ENCODE data around the gene CFAP299.

CFAP299 gene

DNA sequence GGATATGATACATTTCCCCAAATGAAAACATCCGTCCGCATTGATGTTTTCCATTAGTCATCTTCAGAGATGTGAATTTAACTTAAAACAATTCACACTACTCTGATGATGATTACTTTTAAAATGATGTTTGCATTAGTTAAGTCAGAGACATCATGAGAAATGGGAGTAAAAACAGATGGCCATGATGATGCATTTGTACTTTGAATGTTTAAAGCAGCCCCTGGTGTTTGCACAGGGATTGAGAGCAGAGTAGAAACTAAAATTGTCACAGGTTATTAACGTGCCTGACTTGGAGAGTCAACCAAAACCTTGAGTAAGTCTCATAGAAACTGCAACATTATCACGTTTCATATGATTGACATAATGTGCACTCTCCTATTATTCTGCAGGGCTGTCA lies 117.2 kb downstream of the CFAP299 start:
- DNase-seq, result no peak

DNA sequence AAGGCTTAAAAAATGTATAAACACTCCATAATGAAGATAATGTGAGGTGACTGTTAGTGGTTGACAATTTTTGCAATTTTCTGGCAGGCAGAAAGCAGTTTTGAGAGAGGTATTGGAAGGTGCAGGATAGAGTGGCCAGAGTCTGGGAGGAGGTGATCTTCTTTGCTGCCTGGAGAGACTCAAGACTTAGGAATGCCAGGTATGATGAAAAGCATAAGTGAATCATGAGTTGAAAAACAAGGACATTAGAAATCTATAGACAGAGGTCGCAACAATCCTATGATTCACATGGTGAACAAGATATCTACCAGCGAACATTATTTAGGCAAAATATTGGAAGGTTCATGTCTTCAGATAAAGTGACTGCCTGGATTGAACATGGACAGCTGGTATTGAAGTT lies 118.5 kb downstream of the CFAP299 start:
- no peak for DNase-seq

DNA sequence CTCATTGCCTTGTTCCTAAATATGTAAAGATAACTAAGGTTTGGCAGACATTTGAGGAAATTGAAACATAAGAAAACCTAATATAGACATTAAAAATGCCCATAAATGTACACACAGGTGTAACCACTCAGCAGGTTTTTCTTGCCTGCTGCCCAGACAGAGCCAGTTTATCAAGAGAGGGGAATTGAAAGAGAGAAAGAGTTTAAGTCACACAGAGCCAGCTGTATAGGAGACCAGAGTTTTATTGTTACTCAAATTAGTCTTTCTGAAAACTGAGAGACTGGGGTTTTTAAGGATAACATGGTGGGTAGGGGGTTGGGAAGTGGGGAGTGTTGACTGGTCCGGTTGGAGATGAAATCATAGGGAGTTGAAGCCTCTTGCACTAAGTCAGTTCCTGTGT lies 119.0 kb downstream of the CFAP299 start:
- no peak for DNase-seq

DNA sequence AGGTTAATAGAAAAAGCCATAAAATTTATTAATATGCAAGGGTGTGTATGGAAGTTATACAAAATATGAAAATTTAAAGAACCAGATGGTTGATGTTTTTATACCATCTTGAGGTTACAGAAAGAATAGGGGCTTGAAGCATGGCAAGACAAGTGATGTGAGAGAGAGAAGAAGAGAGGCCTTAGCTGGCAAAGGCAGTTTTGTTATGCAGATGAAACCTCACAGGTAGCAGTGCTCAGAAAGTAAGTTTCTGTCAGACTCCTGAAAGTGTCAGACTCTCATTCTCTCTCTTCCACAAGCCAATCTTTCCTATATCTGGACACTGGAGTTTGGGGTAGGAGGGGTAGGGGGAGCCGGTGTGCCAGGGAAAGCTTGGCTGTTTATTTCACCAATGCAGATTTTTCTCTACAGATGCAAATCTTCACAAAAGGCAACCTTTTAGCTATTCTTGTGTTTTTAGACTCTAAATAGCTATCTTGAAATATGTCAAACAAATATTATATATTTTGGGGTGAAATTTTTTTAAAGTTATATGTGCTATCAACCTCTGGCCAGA lies 124.5 kb downstream of the CFAP299 start:
- no peak for DNase-seq

DNA sequence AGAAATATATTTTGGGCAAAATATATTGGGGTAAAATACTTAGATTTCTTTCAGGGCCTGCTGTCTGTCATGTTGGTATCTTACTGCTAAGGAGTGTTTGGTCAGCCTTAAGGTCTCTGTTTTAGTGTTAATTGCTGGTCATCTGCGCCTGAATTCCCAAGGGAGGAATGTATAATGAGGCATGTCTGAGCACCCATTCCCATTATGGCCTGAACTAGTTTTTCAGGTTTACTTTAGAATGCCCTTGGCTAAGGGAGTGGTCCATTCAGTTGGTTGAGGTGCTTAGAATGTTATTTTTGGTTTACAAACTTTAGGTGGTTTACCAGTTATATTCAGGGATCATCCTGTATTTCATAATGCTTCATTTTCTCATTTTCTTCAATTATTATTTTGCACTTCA lies 125.9 kb downstream of the CFAP299 start:
- DNase-seq, result no peak

DNA sequence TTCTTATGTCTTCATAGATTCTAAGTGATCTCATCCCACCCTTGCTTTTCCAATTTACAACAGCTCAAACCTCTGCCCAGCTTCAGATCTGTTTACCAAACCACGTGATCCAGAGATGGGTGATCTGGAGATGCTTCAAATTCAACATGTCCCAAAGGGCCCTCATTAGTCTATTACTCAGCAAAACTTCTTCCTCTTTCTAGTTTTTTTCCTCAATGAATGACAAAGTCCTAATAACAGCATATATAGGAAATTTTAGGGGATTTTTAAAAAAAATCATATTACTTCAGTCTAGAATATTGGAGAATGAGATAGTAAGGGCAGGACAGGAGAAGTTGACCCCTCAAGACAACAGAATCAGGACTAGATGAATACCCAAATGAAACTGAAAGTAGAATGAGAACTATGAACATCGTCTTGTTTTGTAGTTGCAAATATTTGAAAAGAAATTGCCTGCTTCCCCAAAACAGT lies 127.1 kb downstream of the CFAP299 start:
- DNase-seq, result no peak

DNA sequence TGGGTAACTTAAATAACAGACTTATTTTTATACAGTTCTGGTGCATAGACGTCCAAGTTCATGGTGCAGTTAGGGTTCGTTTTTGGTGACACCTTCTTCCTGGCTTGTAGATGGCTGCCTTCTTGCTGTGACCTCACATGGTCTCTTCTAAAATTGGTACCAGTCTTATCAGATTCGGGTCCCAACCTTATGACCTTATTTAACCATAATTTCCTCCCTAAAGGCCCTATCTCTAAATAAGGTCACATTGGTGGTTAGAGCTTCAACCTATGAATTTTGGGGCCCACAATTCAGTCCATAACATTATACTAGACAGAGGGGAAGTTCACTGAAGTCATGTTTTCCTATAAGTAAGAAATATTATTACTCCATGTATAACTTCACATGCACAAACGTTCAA lies 128.0 kb downstream of the CFAP299 start:
- no peak for DNase-seq

DNA sequence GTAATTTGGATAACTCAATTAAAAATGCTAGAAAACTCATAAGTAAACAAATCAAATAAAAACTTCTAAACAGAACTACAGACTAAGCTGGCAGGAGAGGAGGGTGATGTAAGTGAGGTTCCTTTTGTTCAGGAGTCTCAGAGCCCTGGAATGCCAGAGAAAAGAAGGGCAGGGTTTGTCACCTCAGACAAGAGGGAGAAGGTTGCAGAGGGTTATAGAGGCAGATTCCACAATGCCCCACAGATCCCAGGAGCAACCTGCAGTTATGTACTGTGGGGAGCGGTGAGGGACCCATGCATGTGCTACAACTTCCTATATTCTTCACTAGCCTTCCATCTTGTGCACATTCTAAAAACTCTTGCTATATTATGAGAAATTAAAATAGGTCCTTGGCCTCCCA lies 129.7 kb downstream of the CFAP299 start:
- no peak for DNase-seq

DNA sequence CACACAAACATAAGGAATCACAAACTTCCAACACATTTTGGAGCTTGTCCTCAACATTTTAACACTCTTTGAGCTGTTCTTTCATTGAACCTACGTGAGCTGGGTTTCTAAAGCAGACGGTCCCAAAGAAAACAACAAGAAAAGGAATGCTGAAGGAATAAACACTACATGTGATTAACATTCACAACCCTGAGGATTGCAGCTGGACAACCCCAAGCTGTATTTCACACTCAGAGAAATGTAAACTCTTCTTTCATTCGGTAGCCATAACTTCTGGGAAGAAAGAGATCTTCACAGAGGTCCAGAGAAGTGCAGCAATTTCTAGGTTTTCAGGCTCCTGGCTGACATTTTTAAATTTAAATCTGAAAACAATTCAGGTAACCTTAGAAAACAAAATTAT lies 130.2 kb downstream of the CFAP299 start:
- DNase-seq, result no peak

DNA sequence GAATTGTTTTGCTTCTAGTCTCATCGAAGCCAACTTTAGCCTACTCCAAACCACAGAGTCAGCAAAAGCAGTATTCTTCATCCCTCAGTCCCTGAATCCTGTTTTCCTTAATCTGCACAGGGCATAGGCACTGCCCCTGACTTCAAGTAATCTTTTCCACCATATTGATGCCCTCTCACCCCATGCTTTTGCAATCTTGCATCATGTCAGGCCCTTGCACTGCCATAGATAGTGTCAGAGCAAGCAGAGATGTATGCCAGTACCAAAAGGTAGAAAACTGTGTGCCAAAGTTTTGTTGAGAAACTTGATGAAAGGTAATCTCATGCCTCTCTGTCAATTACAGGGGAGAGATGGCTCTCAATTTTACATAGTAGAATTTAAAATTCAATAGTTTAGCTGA lies 131.1 kb downstream of the CFAP299 start:
- DNase-seq, result no peak

DNA sequence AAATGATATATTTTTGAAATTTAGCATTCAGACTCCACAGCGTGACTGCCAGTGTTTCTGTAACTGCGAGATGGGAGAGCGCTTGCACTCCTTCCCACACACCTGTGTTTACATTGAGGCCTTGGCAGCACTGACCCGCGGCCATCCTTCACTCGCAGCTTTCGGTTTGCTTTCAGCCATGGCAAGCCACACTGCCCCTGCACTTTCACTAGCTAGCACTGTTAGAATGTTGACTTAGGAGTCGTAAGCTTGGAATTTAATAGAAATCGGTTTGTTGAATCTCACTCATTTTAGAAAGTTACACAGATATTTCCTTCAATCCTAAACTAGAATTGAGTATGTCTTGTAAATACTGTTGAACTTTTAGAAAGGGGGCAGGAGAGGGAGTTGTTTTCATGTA lies 136.2 kb downstream of the CFAP299 start:
- DNase-seq, result no peak

DNA sequence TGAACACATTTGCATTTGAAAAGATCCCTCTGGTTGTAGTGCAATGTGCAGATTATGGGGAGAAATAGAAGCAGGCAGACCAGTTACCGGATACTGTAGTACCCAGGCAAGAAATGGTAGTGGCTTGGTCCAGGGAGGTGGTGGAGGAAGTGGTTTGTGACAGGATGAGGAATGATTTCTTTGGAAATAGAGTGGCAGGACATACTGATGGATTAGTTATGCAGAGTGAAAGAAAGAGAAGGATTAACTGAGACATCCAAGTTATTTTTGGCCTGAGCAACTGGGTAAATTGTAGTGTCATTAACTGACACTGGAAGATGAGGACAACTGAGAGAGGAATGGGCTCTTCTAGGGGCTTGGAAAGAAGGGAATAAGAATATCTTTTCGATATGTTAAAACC lies 139.7 kb downstream of the CFAP299 start:
- DNase-seq, result no peak

DNA sequence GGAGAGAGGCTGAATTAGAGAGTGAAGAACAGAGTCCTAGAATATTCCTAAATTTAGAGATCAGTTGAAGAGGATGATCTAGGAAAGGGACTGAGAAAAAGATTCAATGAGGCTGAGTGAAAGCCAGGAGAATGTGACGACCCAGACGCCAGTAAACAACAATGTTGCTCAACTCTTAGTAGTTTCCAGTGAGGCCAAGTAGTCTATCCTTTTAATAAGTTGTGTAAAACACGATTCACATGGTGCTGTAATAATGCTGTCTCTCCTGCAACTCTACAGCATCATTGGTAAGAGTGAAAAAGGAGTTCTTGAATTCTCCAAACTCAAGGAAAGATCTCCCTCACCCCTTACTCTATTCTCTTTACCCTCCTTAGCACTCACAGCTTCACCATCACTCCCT lies 140.3 kb downstream of the CFAP299 start:
- DNase-seq, result no peak

DNA sequence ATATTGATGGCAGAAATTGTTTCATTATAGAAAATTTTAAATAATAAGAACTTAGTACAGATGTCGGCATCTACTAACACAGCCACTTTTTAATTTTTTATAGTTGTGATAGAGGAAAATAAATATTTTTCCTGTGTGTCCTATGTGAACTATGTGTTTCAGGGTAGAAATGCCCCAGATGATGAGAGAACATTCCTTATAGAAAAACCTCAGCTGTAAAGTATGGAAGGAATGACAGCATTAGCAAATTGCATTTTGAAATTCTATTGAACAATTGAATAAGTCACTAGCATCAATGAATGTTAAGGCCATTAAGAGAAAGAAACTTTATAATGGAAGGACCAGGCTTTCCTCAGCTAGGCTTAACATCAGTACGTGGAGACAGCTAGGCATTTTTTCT lies 149.2 kb downstream of the CFAP299 start:
- DNase-seq, result no peak

DNA sequence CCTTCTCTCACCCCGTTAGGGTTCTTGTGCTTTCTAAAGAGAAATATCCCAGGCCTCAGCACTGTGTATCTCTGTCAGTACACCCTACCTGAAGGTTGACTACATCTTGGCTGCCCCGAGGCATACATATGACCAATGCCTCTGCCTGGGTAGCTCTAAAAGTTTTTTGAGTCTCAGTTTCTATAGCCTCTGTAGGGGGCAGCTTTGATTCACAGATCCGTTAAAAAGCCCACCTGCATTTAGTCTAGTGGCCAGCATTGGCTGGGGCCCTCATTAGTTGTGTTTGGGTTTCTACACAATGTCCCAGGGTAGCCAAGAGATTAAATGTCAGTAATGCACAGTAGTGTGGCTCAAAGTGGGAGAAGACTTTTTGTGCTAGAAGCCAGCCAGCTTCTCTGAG lies 151.1 kb downstream of the CFAP299 start:
- no peak for DNase-seq

DNA sequence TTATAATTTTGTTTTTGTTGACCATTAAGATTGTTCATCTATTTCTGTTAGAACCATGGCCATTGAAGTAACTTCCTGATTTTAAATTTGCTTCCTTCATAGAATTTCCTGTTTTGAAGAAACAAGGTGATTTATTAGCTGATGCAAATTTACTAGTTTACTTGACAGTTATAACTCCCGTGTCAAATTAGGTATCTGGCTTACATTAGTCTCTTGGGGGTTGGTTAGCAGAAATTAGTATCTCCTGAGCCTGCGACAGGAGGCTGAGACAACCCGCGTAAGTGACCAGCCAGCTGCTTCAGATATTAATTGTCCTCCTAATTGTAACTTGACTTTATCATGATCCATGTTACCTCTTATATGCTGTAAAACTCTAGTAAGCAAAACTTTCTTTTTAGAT lies 154.3 kb downstream of the CFAP299 start:
- no peak for DNase-seq

DNA sequence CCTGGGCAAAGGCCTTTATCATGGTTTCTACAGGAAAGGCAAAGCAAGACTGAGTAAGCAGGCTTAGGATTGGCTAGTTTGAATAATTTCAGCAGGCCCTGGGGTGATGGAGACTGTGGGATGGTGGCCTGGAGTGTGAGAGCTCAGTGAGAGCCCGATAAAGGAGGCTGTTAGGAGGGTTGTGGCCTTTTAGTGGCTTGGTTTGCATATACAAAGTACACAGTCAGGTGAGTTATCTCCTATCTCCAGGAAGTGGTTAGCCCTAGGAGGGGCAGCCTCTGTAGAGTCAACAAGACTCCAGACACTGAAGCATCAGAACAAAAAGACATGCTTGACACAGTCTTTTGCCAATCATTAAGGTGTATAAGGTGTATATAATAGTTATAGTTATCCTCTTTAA lies 157.2 kb downstream of the CFAP299 start:
- DNase-seq, result no peak

DNA sequence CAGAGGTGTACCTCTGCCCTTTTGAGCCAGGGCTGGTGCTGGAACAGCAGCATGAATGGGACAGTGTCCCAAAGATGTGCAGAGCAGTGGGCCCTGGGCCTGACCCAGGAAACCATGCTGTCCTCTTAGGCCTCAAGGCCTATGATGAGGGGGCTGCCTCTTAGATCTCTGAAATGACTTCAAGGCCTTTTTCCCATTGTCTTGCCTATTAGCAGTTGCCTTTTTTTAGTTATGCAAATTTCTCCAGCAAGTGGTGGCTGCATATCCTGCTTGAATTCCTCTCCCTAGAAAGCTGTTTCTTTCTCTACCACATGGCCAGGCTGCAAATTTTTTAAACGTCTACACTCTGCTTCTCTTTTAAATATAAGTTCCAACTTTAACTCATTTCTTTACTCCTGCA lies 160.3 kb downstream of the CFAP299 start:
- no peak for DNase-seq

DNA sequence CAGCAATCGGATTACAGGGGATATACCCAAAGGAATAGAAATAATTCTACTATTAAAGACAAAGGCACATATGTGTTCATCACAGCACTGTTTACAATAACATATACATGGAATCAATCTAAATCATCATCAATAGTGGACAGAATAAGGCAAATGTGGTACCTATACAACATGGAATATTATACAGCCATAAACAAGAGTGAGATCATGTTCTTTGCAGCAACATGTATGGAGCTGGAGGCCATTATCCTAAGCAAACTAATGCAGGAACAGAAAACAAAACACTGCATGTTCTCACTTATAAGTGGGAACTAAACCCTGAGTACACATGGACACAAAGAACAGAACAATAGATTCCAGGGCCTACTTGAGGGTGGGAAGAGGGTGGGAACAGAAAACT lies 163.2 kb downstream of the CFAP299 start:
- DNase-seq, result no peak

DNA sequence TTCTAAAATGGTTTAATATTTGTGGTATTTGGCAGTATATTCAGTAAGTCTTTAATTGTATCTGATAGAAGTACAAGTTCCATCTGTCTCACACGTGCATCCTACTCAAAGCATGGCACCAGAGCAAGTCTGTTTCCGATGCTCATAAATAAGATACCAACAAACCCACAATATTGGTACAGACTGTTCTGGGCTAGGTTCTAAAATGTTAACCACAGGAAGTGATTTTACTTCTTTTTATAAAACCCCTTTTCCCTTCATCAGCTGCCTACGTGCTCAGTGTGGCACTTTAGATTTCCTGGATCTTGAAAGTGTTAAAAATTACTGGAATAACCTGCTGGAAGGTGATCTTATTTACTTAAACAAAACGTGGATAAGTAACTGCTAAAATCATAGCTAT lies 165.1 kb downstream of the CFAP299 start:
- no peak for DNase-seq

DNA sequence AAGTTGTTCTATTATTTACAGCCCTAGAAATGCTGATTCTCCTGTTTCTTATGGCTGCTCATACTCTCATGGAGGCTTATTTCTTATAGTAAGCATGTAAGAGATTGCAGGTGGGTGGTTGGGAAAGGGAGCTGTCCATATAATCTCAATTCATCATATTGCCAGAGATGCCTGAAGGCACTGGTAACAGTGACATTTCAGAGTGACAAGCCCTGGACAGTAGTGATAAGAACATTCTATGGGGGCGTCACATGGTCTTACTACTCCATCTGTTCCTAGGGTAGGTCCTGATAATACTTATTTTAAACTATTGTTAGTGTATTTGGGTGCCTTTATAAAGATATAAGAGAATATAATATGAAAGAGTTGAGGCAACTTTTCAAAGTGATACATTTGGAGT lies 171.5 kb downstream of the CFAP299 start:
- no peak for DNase-seq

DNA sequence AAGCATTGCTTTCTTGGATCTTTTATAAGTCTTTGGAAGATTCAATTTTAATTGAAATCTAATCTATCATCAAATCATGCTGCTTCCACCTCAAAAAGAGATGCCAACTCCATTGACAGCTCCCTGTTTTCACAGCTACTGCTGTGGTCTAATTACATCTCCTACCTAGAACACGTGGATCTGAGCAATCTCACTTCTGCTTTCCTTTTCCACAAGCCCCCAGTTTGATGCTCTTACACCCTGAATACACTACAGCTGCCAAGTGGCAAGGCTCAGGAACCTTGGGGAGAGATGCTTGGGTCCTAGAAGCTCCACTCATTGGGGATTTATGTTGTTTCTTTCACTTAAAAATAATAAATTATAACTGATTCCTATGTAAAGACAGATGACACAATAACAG lies 172.0 kb downstream of the CFAP299 start:
- no peak for DNase-seq

DNA sequence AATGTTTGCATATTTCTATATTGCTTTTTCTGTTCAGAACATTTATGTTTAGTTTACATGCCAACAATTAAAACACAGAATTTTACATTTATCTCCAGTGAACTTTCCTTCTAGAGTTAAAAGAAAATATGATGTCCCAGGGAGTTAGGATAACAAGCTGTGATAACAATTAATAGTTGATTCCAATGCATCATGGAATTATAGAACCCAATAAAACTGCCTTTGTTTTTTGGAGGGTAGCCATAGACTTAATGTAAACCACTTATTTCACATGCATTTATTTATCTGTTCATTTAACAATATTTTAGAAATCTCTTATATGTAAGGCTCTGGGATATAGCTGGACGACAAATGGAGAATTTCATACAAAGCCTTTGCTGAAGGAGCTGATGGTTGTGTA lies 180.0 kb downstream of the CFAP299 start:
- DNase-seq, result no peak

DNA sequence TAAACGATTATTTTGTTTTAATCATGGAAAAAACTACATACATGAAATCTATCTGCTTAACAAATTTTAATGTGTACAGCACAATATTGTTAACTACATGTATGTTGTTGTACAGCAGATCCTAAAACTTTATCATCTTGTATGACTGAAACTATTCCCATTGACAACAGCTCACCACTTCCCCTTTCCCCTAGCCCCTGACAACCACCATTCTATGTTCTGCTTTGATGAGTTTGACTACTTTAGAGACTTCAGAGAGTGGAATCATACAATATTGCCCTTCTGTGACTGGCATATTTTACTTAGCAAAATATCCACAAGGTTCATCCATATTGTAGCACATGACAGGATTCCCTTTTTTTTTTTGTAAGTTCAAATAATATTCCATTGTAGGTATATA lies 185.9 kb downstream of the CFAP299 start:
- no peak for DNase-seq

DNA sequence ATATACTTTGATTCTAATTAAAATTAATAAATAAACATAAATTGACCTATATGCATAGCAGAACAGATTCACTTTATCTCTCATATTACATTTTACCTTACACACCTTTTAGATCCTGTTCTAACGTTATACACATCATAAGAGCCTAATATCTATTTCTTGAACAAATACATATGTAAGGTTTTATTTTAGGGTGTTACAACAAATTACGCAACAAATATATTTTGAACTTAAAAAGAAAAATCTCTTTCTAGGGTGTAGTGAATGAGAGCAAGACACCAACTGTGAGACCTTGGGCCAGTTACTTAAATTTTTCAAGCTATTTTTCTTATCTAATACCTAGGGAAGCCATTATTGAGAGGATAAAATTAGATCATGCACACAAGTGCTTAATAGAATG lies 191.2 kb downstream of the CFAP299 start:
- DNase-seq, result no peak

DNA sequence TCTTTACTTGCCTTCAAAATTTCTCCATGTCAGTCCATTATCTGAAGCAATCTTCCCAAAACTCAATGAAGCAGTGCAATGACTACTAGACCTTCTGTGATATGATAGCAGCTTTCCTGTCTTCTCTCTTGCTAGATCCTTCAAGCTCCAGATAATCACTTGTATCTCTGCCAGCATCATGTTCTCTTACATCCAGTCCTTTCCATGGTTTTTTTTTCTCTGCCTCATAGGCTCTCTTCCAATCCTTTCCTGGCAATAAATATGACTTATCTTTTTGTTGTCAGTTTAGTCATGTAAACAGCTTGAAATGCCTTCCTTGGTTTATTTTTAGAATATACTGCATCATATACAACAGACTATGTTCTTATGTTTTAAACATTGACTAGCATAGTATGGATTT lies 193.5 kb downstream of the CFAP299 start:
- no peak for DNase-seq
